ENCODE results near the gene CLCA1.

The CLCA1 gene

GRCh38 chr1:86472767-86473166 lies 4.0 kb downstream of the CLCA1 start:
- TF ChIP-seq GATA2 (IDR thresholded peaks at IDR 0.05; ENCODE audit: low read depth, low read length) (no peak), GATA3 (IDR thresholded peaks at IDR 0.05; ENCODE audit: low read depth, low read length) (no peak)

GRCh38 chr1:86477256-86477655 lies 8.5 kb downstream of the CLCA1 start:
- TF ChIP-seq GATA3 (IDR thresholded peaks at IDR 0.05; ENCODE audit: low read depth, low read length): no peak
- TF ChIP-seq GATA2 (IDR thresholded peaks at IDR 0.05; ENCODE audit: low read depth, low read length): no peak

- TF ChIP-seq GATA2 (IDR thresholded peaks at IDR 0.05; ENCODE audit: low read depth, low read length): no peak
- TF ChIP-seq GATA3 (IDR thresholded peaks at IDR 0.05; ENCODE audit: low read depth, low read length): no peak
Observed at GRCh38 chr1:86477682-86478081, 9.0 kb downstream of the CLCA1 start.

DNA sequence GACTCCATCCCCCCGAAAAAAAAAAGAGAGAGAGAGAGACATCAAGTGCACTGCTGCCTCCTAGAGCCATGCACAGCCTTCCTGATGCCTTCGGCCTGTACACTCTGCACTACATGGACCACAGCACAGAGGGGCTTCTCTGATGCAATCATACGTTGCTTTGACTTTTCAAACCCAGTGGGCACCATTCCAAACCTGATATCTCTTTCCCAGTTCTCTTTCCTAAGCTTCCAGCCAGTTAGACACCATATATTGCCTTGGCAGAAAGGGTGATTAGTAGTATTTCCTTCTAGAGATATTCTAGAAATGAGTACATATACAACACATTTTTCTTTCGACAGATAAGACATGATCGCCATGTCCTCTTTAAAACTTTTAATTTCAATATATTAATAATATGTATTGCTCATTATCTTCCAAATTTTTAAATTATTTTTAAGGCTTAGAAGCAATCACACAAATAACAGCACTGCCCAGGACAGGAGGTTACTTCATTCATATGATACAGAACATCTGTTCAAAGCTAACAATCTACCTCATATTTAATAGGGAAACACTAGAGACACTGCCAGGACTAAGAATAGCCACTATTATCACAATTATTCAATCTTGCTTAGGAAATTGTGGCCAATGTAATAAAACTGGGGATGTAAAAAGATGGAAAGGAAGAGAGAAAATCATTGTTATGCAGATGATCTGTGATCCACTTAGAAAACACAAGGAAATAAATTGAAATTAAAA lies 9.9 kb downstream of the CLCA1 start:
- TF ChIP-seq GATA3 (IDR thresholded peaks at IDR 0.05; ENCODE audit: low read depth, low read length) (no peak), GATA2 (IDR thresholded peaks at IDR 0.05; ENCODE audit: low read depth, low read length) (no peak)

DNA sequence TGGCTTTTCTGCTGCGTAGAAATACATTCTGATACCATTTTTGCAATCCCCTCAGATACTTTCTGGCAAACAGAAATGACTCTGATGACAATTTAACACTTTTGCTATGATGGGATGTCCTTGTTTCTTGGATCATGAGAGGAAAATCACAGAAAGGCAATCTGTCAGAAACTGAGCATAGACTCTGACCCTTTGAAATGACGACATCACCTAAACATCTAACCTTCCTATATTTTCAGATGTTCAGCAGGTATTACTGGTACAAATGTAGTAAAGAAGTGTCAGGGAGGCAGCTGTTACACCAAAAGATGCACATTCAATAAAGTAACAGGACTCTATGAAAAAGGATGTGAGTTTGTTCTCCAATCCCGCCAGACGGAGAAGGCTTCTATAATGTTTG lies 13.2 kb downstream of the CLCA1 start:
- no peak for TF ChIP-seq GATA2 (IDR thresholded peaks at IDR 0.05; ENCODE audit: low read depth, low read length)
- no peak for TF ChIP-seq GATA3 (IDR thresholded peaks at IDR 0.05; ENCODE audit: low read depth, low read length)

DNA sequence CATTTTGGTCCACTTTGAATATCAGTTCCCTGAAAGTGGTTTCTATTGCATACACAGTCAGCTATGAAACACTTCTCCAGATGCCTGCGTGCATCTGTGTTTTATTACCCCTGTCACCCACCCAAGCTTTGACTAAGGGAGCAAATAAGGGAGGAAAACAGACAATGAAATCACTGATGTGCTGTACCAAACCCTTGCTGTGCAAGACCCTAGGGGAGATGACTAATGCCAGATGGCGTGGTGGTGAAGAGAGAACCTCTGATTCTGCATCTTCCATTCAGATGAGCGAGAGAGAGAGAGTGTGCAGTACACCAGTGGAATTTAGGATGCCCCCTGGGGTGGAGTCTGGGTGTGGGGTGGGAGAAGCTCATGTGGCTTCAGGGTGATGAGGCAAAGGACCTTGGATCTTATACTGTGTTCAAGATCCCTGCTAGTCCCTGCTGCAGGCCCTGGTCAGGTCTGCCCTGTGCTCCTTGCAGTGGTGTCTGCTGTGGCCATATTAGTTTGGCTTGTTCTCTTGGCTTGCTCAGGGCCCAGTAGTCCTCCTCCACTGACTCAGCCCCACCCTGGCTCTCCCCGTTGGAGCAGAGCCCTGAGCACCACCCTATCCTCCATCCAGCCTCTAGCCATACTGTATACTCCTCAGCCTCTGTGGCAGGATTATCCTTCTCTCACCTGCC lies 18.5 kb downstream of the CLCA1 start:
- TF ChIP-seq GATA2 (IDR thresholded peaks at IDR 0.05; ENCODE audit: low read depth, low read length) (no peak), GATA3 (IDR thresholded peaks at IDR 0.05; ENCODE audit: low read depth, low read length) (no peak)

DNA sequence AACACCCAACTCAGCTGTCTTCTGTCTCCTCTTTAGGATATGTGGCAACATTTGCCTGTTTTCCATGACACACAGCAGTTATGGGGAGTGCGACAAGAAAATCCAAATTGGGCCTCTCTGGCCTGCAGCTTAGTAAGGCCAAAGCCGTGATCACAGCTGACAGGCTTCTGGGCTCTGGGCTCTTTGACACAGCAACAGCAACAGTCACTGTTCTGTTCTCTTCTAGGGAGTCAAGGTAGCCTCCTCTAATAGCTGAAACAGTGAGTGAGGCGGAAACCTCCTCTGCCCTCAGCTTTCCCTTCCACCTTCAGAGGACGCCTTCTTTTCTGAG lies 19.0 kb downstream of the CLCA1 start:
- TF ChIP-seq GATA3 (IDR thresholded peaks at IDR 0.05; ENCODE audit: low read depth, low read length) (no peak), GATA2 (IDR thresholded peaks at IDR 0.05; ENCODE audit: low read depth, low read length) (no peak)

GRCh38 chr1:86489242-86489878 lies 20.6 kb downstream of the CLCA1 start:
- TF ChIP-seq GATA2 (IDR thresholded peaks at IDR 0.05; ENCODE audit: low read depth, low read length) (no peak), GATA3 (IDR thresholded peaks at IDR 0.05; ENCODE audit: low read depth, low read length) (no peak)

- TF ChIP-seq GATA2 (IDR thresholded peaks at IDR 0.05; ENCODE audit: low read depth, low read length) (no peak), GATA3 (IDR thresholded peaks at IDR 0.05; ENCODE audit: low read depth, low read length) (no peak)
Observed at GRCh38 chr1:86491171-86491950, 22.6 kb downstream of the CLCA1 start.

DNA sequence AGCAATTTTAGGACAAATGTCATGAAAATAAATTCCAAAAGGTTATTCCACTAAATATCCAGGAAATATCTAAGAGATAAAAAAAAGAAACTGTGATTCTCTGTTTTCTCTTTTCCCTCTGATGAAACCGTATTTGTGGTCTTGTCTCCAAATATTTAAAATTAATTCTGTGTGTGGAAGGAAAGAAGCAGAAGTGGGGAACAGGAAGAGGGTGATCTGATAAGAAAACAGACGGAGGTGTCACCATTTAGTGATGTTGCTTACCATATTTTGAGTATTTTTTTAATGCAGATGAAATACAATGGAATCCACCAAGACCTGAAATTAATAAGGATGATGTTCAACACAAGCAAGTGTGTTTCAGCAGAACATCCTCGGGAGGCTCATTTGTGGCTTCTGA lies 29.6 kb downstream of the CLCA1 start:
- TF ChIP-seq GATA3 (IDR thresholded peaks at IDR 0.05; ENCODE audit: low read depth, low read length) (no peak), GATA2 (IDR thresholded peaks at IDR 0.05; ENCODE audit: low read depth, low read length) (no peak)

DNA sequence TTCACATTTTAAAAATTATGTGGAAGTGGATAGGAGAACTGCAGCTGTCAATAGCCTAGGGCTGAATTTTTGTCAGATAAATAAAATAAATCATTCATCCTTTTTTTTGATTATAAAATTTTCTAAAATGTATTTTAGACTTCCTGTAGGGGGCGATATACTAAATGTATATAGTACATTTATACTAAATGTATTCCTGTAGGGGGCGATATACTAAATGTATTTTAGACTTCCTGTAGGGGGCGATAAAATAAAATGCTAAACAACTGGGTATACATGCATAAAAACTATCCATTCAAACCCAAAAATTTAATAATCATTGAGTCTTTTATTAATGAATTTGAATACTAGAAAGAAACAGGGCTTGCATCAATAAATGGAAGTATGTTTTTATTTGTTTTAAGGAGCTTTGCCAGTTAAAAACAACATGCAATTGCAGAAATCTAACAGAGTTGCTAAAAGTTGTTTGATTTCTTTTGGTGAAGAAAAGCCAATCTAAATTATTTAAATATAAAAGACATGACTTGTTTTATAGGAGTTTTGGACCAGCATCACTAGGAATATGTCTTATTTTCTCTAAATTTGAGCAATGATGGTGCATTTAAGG lies 31.4 kb downstream of the CLCA1 start:
- TF ChIP-seq GATA2 (IDR thresholded peaks at IDR 0.05; ENCODE audit: low read depth, low read length) (no peak), GATA3 (IDR thresholded peaks at IDR 0.05; ENCODE audit: low read depth, low read length) (no peak)

- TF ChIP-seq GATA2 (IDR thresholded peaks at IDR 0.05; ENCODE audit: low read depth, low read length): no peak
- TF ChIP-seq GATA3 (IDR thresholded peaks at IDR 0.05; ENCODE audit: low read depth, low read length): no peak
Observed at GRCh38 chr1:86500714-86501113, 32.0 kb downstream of the CLCA1 start.

GRCh38 chr1:86502721-86503405 lies 34.1 kb downstream of the CLCA1 start:
- no peak for TF ChIP-seq GATA3 (IDR thresholded peaks at IDR 0.05; ENCODE audit: low read depth, low read length)
- no peak for TF ChIP-seq GATA2 (IDR thresholded peaks at IDR 0.05; ENCODE audit: low read depth, low read length)

All from SH-SY5Y (cell line).